Measurements from ENCODE around the gene SPN. TPM values are rescaled to one million over a fixed set of nuclear protein-coding genes. Genes with fewer than 3 reads are reported as not detected.
"Not testable (repeated sequence)": the region's sequence is repeated elsewhere in the genome, so short reads cannot be mapped to it uniquely, and the experiment has no call there.

SPN gene, protein sequence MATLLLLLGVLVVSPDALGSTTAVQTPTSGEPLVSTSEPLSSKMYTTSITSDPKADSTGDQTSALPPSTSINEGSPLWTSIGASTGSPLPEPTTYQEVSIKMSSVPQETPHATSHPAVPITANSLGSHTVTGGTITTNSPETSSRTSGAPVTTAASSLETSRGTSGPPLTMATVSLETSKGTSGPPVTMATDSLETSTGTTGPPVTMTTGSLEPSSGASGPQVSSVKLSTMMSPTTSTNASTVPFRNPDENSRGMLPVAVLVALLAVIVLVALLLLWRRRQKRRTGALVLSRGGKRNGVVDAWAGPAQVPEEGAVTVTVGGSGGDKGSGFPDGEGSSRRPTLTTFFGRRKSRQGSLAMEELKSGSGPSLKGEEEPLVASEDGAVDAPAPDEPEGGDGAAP
- 8.8 TPM for total RNA-seq
- polyA plus RNA-seq (ENCODE audit: insufficient read depth, low read depth, low replicate concordance): 1.0 TPM
- long read RNA-seq, donor 1, partial matches to known transcripts: 0 of 1 reads
- long read RNA-seq, donor 1, other reads (novel, unspliced or antisense): 0 of 1 reads
- long read RNA-seq, donor 2, partial matches to known transcripts: 0 of 1 reads
- long read RNA-seq, donor 2, other reads (novel, unspliced or antisense): 0 of 1 reads
- long read RNA-seq, donor 3, partial matches to known transcripts: 0 of 3 reads
- long read RNA-seq, donor 3, other reads (novel, unspliced or antisense): 0 of 3 reads
- long read RNA-seq, donor 4, partial matches to known transcripts: 0 of 4 reads
- long read RNA-seq, donor 4, other reads (novel, unspliced or antisense): 0 of 4 reads
- long read RNA-seq, donor 5: 0 reads
- long read RNA-seq, donor 6: 0 reads
- long read RNA-seq, donor 7, partial matches to known transcripts: 0 of 3 reads
- long read RNA-seq, donor 7, other reads (novel, unspliced or antisense): 1 of 3 reads
- long read RNA-seq, donor 8, partial matches to known transcripts: 0 of 4 reads
- long read RNA-seq, donor 8, other reads (novel, unspliced or antisense): 0 of 4 reads
- long read RNA-seq, donor 9: 0 reads
- long read RNA-seq, donor 10, transcript SPN-204 (1 exons, 2,077 nt): major isoform, 5 of 6 reads
- long read RNA-seq, donor 10, partial matches to known transcripts: 0 of 6 reads
- long read RNA-seq, donor 10, other reads (novel, unspliced or antisense): 0 of 6 reads

DNA sequence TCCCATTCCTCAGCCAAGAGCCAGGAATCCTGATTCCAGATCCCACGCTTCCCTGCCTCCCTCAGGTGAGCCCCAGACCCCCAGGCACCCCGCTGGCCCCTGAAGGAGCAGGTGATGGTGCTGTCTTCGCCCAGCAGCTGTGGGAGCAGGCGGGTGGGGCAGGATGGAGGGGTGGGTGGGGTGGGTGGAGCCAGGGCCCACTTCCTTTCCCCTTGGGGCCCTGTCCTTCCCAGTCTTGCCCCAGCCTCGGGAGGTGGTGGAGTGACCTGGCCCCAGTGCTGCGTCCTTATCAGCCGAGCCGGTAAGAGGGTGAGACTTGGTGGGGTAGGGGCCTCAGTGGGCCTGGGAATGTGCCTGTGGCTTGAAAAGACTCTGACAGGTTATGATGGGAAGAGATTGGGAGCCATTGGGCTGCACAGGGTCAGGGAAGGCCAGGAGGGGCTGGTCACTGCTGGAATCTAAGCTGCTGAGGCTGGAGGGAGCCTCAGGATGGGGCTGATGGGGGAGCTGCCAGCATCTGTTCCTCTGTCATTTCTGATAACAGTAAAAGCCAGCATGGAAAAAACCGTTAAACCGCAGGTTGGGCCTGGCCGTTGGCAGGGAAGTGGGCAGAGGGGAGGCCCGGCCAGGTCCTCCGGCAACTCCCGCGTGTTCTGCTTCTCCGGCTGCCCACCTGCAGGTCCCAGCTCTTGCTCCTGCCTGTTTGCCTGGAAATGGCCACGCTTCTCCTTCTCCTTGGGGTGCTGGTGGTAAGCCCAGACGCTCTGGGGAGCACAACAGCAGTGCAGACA lies at the start of gene SPN:
Gene SPN, plus strand, starts transcription at position 232 of the 791 bp plus-strand sequence. Its CDS starts 482 bp downstream, at position 714.
- no peak for TF ChIP-seq CTCF (IDR thresholded peaks at IDR 0.05; ENCODE audit: borderline replicate concordance, extremely low read depth, insufficient read depth)
- FAIRE-seq: no peak
- intact Hi-C loops (cut with DNase I): no loop called here
- Histone ChIP-seq H3K4me1 (ENCODE audit: control insufficient read depth in 2 of 3, insufficient read depth in 2 of 3, low read depth in 1 of 3, low read length in 3 of 3) (peaks cover 0 to 5% (median 0%) of the 10 kb centered on the region in 3 donors), H3K36me3 (ENCODE audit: control insufficient read depth in 2 of 3, insufficient read depth in 3 of 3, low read length in 3 of 3) (no peaks in the 10 kb centered on the region), H3K27ac (ENCODE audit: low read depth in 2 of 2, low read length in 2 of 2) (no peak within 1 kb of the TSS), H3K4me3 (ENCODE audit: low read length in 3 of 3) (peak within 1 kb of the TSS in 1 of 3 donors; percentile 14), H3K27me3 (ENCODE audit: control insufficient read depth, insufficient read depth, low read length) (no peaks in the 10 kb centered on the region), H3K9me3 (ENCODE audit: control insufficient read depth in 2 of 3, insufficient read depth in 1 of 3, low read length in 3 of 3) (no peaks in the 10 kb centered on the region), H3K9ac (ENCODE audit: low read length in 3 of 3) (no peak within 1 kb of the TSS)
- peak in 1 of 5 donors; percentile 75 for DNase-seq

- H3K9ac ChIP-seq (ENCODE audit: low read length in 3 of 3): peak overlapping the region in 1 of 3 donors; percentile 40
- H3K9me3 ChIP-seq (ENCODE audit: control insufficient read depth in 2 of 3, insufficient read depth in 1 of 3, low read length in 3 of 3); intact Hi-C loops (cut with DNase I); FAIRE-seq; H3K36me3 ChIP-seq (ENCODE audit: control insufficient read depth in 2 of 3, insufficient read depth in 3 of 3, low read length in 3 of 3); H3K27ac ChIP-seq (ENCODE audit: low read depth in 2 of 2, low read length in 2 of 2); H3K27me3 ChIP-seq (ENCODE audit: control insufficient read depth, insufficient read depth, low read length); H3K4me1 ChIP-seq (ENCODE audit: control insufficient read depth in 2 of 3, insufficient read depth in 2 of 3, low read depth in 1 of 3, low read length in 3 of 3): not testable (repeated sequence)
- peak overlapping the region; percentile 50 to 61 (median 56) for H3K4me3 ChIP-seq (ENCODE audit: low read length in 3 of 3)
- peak; percentile 85 to 94 (median 92) for DNase-seq
Observed at GRCh38 chr16:29613307-29614057, 49.6 kb upstream of the SPN start.

DNA sequence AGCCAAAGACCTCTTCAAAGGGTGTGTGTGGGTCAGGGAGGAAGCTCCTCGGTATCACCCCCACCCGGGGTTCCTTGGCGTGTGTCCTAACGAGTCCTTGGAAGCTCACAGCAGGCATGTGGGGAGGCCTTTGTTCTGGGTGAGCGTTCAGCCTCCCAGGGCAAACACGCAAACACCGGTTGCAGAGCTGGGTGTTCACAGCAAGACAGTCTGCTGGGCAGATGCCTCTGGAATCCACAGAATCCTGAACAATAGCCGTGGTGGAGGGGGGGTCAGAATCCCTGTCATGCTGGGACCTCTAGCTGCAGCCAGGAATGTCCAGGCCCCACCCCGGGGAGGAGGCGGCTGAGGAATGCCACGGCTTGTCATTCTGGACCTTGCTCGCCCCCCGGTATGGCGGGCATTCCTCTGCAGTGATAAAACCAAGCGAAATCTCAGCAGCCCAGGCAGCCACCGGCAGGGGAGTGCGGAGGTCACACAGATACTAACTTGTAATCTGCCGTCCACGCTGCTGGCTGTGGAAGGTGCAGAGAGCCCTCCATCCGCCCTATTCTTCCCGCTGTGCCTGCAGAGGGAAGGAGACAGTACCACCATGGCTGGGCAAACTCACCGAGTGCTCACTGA lies 48.2 kb upstream of the SPN start:
- H3K36me3 ChIP-seq (ENCODE audit: control insufficient read depth in 2 of 3, insufficient read depth in 3 of 3, low read length in 3 of 3); intact Hi-C loops (cut with DNase I); FAIRE-seq; H3K4me3 ChIP-seq (ENCODE audit: low read length in 3 of 3); H3K27me3 ChIP-seq (ENCODE audit: control insufficient read depth, insufficient read depth, low read length); H3K27ac ChIP-seq (ENCODE audit: low read depth in 2 of 2, low read length in 2 of 2); H3K4me1 ChIP-seq (ENCODE audit: control insufficient read depth in 2 of 3, insufficient read depth in 2 of 3, low read depth in 1 of 3, low read length in 3 of 3); H3K9ac ChIP-seq (ENCODE audit: low read length in 3 of 3); H3K9me3 ChIP-seq (ENCODE audit: control insufficient read depth in 2 of 3, insufficient read depth in 1 of 3, low read length in 3 of 3): not testable (repeated sequence)
- peak in 4 of 5 donors; percentile 48 to 63 (median 58) for DNase-seq

- intact Hi-C loops (cut with DNase I); H3K4me1 ChIP-seq (ENCODE audit: control insufficient read depth in 2 of 3, insufficient read depth in 2 of 3, low read depth in 1 of 3, low read length in 3 of 3); H3K9me3 ChIP-seq (ENCODE audit: control insufficient read depth in 2 of 3, insufficient read depth in 1 of 3, low read length in 3 of 3); DNase-seq; FAIRE-seq; H3K27ac ChIP-seq (ENCODE audit: low read depth in 2 of 2, low read length in 2 of 2); H3K36me3 ChIP-seq (ENCODE audit: control insufficient read depth in 2 of 3, insufficient read depth in 3 of 3, low read length in 3 of 3); H3K9ac ChIP-seq (ENCODE audit: low read length in 3 of 3); H3K27me3 ChIP-seq (ENCODE audit: control insufficient read depth, insufficient read depth, low read length); H3K4me3 ChIP-seq (ENCODE audit: low read length in 3 of 3): not testable (repeated sequence)
Observed at GRCh38 chr16:29616127-29616526, 46.9 kb upstream of the SPN start.
